ENCODE data around the gene YARS1.
A peak's percentile ranks its signal among the peaks of the same experiment; 100 is the strongest.

GRCh38 chr1:32774464-32774808, 42.7 kb downstream of the YARS1 start:
- TF ChIP-seq CTCF (IDR thresholded peaks at IDR 0.05 in 2 of 3, conservative IDR thresholded peaks at IDR 0.05 in 1 of 3; ENCODE audit: borderline replicate concordance in 1 of 3, insufficient read depth in 1 of 3, low read depth in 2 of 3, low read length in 2 of 3) (no peak), EZH2phosphoT487 (IDR thresholded peaks at IDR 0.05; ENCODE audit: borderline replicate concordance) (no peak), SP1 (IDR thresholded peaks at IDR 0.05; ENCODE audit: low read depth) (no peak), POLR2AphosphoS5 (IDR thresholded peaks at IDR 0.05; ENCODE audit: low read depth, low read length) (0 out of 2 replicates have a peak, but pooled peaks have one; percentile 6), RAD21 (IDR thresholded peaks at IDR 0.05; ENCODE audit: low read depth) (no peak), EGR1 (IDR thresholded peaks at IDR 0.05; ENCODE audit: low read depth) (no peak)
